ENCODE data around the gene DLG1.

The DLG1 gene

DNA sequence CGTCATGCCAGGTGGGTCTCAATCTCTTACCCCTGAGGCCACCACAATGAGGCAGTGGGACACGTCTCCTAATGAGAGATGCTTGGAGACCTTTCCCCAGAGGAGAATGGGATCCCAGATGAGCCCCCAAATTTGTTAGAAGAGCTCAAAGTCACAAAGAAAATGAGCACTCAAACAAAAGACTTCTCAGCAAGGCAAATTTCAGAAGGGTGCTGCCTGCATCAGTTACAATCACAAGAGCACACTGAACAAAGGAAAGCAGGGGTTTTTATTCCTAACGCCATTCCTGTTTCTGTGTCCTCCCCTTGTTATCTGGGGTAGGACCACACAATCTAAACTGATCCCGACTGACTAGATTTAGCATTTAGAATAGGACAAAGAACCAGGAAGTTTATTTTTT lies 50.1 kb downstream of the DLG1 start:
- peaks cover 89% of the 10 kb centered on the region for H3K9me3 ChIP-seq (ENCODE audit: insufficient read depth, low read length)
- no peak for DNase-seq (ENCODE audit: low read depth, low spot score)
- no peaks in the 10 kb centered on the region for H3K4me1 ChIP-seq (ENCODE audit: insufficient read depth, insufficient read length)
- no peak overlapping the region for H3K4me3 ChIP-seq (ENCODE audit: insufficient read length, low read depth)
- peaks cover 48% of the 10 kb centered on the region for H3K36me3 ChIP-seq (ENCODE audit: insufficient read depth, insufficient read length, low read length)
- TF ChIP-seq SUZ12 (IDR thresholded peaks at IDR 0.05; ENCODE audit: extremely low read depth, insufficient read depth, insufficient read length) = no peak
- TF ChIP-seq ZNF274 (IDR thresholded peaks at IDR 0.05; ENCODE audit: low read depth, low read length) = no peak
- TF ChIP-seq YY1 (IDR thresholded peaks at IDR 0.05; ENCODE audit: insufficient read depth, insufficient read length) = no peak
- H3K27me3 ChIP-seq (ENCODE audit: insufficient read depth, insufficient read length) = no peaks in the 10 kb centered on the region
- H3K9ac ChIP-seq (ENCODE audit: insufficient read length, low read depth) = no peak overlapping the region

DNA sequence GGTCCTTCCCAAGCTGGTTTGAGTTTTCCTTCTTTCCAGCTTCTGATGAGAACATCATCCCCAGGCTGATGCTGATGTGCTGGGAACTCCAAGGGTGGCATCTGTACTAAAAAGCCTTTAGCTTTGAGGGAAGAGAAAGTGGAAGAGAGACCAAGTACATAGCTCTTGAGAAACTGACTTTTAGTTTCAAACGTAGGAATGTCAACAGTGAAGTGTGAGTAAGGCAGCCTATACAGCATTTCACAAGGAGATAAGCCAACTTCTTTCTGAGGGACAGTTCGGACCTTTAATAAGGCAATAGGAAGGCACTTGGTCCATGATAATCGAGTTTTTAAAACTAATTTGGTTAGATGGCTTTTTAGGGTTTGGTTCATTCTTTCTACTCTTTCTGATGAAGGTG lies 53.7 kb downstream of the DLG1 start:
- no peak overlapping the region for H3K4me3 ChIP-seq (ENCODE audit: insufficient read length, low read depth)
- DNase-seq (ENCODE audit: low read depth, low spot score) = no peak
- H3K4me1 ChIP-seq (ENCODE audit: insufficient read depth, insufficient read length) = no peaks in the 10 kb centered on the region
- TF ChIP-seq YY1 (IDR thresholded peaks at IDR 0.05; ENCODE audit: insufficient read depth, insufficient read length) (no peak), SUZ12 (IDR thresholded peaks at IDR 0.05; ENCODE audit: extremely low read depth, insufficient read depth, insufficient read length) (no peak), ZNF274 (IDR thresholded peaks at IDR 0.05; ENCODE audit: low read depth, low read length) (no peak)
- no peak overlapping the region for H3K9ac ChIP-seq (ENCODE audit: insufficient read length, low read depth)
- H3K36me3 ChIP-seq (ENCODE audit: insufficient read depth, insufficient read length, low read length) = peaks cover 39% of the 10 kb centered on the region
- no peaks in the 10 kb centered on the region for H3K27me3 ChIP-seq (ENCODE audit: insufficient read depth, insufficient read length)
- H3K9me3 ChIP-seq (ENCODE audit: insufficient read depth, low read length) = peaks cover 95% of the 10 kb centered on the region

DNA sequence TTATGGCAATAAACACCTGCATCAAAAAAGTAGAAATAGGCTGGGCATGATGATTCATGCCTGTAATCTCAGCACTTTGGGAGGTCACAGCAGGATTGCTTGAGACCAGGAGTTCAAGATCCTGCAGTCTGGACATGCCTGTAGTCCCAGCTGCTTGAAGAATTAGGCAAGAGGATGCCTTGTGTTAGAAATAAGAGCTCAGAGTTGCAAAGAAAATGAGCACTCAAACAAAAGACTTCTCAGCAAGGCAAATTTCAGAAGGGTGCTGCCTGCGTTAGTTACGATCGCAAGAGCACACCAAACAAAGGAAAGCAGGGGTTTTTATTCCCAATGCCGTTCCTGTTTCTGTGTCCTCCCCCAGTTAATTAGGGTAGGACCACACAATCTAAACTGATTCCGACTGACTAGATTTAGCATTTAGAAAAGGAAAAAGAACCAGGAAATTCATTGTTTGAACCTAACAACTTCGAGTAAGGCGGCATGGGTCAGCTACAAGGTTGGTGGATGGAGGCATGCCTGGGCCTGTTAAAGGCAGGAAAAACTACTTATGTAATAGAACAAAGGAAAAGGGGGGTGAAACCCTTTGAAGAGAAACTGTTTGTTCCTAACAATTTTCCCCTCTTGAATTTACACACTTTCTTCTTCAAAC lies 55.5 kb downstream of the DLG1 start:
- H3K4me3 ChIP-seq (ENCODE audit: insufficient read length, low read depth) = no peak overlapping the region
- H3K9ac ChIP-seq (ENCODE audit: insufficient read length, low read depth) = no peak overlapping the region
- TF ChIP-seq ZNF274 (IDR thresholded peaks at IDR 0.05; ENCODE audit: low read depth, low read length) (no peak), SUZ12 (IDR thresholded peaks at IDR 0.05; ENCODE audit: extremely low read depth, insufficient read depth, insufficient read length) (no peak), YY1 (IDR thresholded peaks at IDR 0.05; ENCODE audit: insufficient read depth, insufficient read length) (no peak)
- no peaks in the 10 kb centered on the region for H3K4me1 ChIP-seq (ENCODE audit: insufficient read depth, insufficient read length)
- H3K36me3 ChIP-seq (ENCODE audit: insufficient read depth, insufficient read length, low read length) = peaks cover 31% of the 10 kb centered on the region
- H3K9me3 ChIP-seq (ENCODE audit: insufficient read depth, low read length) = peaks cover 77% of the 10 kb centered on the region
- H3K27me3 ChIP-seq (ENCODE audit: insufficient read depth, insufficient read length) = no peaks in the 10 kb centered on the region
- DNase-seq (ENCODE audit: low read depth, low spot score) = no peak

DNA sequence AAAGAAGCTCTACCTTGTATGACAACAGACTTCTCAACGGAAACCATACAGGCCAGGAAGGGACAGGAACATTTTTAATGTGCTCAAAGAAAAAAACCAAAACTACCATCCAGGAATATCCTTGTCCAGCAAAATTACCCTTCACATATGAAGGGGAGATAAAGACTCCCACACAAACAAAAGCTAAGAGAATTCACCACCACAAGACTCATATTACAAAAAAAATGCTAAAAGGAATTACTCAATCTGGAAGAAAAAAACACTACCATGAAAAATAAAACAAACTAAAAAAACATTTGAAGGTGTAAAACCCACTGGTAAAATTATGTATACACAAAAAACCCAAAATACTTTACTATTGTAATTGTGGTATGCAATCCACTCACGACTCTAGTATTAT lies 57.2 kb downstream of the DLG1 start:
- H3K4me3 ChIP-seq (ENCODE audit: insufficient read length, low read depth) = no peak overlapping the region
- H3K9me3 ChIP-seq (ENCODE audit: insufficient read depth, low read length) = peaks cover 64% of the 10 kb centered on the region
- DNase-seq (ENCODE audit: low read depth, low spot score) = no peak
- H3K4me1 ChIP-seq (ENCODE audit: insufficient read depth, insufficient read length) = no peaks in the 10 kb centered on the region
- H3K9ac ChIP-seq (ENCODE audit: insufficient read length, low read depth) = no peak overlapping the region
- H3K36me3 ChIP-seq (ENCODE audit: insufficient read depth, insufficient read length, low read length) = peaks cover 21% of the 10 kb centered on the region
- TF ChIP-seq SUZ12 (IDR thresholded peaks at IDR 0.05; ENCODE audit: extremely low read depth, insufficient read depth, insufficient read length) = no peak
- TF ChIP-seq ZNF274 (IDR thresholded peaks at IDR 0.05; ENCODE audit: low read depth, low read length) = no peak
- no peak for TF ChIP-seq YY1 (IDR thresholded peaks at IDR 0.05; ENCODE audit: insufficient read depth, insufficient read length)
- H3K27me3 ChIP-seq (ENCODE audit: insufficient read depth, insufficient read length) = no peaks in the 10 kb centered on the region

DNA sequence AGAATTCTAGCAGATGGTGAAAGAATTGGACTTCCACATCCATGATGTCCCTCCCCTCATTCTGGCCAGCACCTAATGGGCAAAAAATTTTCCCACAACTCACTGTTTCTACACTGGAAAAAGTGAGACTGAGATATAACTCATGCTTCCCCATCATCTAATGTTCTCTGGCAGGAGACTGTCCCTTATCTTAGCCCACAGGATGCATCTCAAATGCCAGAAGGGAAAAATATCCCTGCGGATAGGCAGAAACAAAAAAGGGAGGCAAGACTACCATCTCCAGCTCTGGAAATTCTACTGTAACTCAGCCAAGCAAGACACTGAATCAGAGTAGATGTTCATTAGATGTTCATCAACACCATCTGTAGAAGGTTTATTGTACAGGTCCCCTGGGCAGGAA lies 58.6 kb downstream of the DLG1 start:
- peaks cover 22% of the 10 kb centered on the region for H3K36me3 ChIP-seq (ENCODE audit: insufficient read depth, insufficient read length, low read length)
- no peak overlapping the region for H3K4me3 ChIP-seq (ENCODE audit: insufficient read length, low read depth)
- H3K9me3 ChIP-seq (ENCODE audit: insufficient read depth, low read length) = peaks cover 51% of the 10 kb centered on the region
- no peak for DNase-seq (ENCODE audit: low read depth, low spot score)
- TF ChIP-seq ZNF274 (IDR thresholded peaks at IDR 0.05; ENCODE audit: low read depth, low read length) = no peak
- no peak for TF ChIP-seq YY1 (IDR thresholded peaks at IDR 0.05; ENCODE audit: insufficient read depth, insufficient read length)
- H3K27me3 ChIP-seq (ENCODE audit: insufficient read depth, insufficient read length) = no peaks in the 10 kb centered on the region
- H3K9ac ChIP-seq (ENCODE audit: insufficient read length, low read depth) = no peak overlapping the region
- no peaks in the 10 kb centered on the region for H3K4me1 ChIP-seq (ENCODE audit: insufficient read depth, insufficient read length)

DNA sequence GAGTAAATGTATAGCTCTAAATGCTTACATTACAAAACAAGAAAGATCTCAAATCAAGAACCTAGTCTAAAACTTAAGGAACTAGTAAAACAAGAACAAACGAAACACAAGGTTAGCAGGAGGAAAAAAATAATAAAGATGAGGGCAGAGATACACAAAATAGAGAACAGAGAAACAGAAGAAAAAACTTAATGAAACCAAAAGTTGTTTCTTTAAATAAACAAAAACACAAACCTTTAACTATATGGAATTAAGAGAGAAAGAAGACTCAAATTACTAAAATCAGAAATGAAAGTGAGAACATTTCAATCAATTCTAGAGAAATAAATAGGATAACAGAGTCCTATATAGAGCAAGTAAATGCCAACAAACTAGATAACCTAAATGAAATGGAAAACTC lies 59.6 kb downstream of the DLG1 start:
- DNase-seq (ENCODE audit: low read depth, low spot score) = no peak
- no peak overlapping the region for H3K4me3 ChIP-seq (ENCODE audit: insufficient read length, low read depth)
- peaks cover 12% of the 10 kb centered on the region for H3K36me3 ChIP-seq (ENCODE audit: insufficient read depth, insufficient read length, low read length)

DNA sequence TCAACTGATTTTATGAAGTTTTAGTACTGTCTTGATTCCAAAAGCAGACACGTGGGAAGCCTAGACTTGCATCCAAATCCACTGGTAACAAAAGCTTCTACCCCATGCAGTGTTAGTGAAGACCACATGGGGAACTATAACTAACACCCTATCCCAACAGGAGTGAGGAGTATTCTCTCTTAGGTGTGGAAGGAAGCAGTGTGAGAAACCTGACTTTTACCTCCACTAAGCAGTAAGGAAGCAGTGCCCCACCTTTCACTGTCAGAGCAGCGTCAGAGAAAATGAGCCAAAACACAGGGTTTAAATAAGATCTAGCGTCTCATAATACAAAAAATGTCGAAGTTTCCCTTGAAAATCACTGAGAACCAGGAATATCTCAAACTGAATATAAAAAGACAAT lies 60.5 kb downstream of the DLG1 start:
- H3K4me3 ChIP-seq (ENCODE audit: insufficient read length, low read depth) = no peak overlapping the region
- peaks cover 10% of the 10 kb centered on the region for H3K36me3 ChIP-seq (ENCODE audit: insufficient read depth, insufficient read length, low read length)
- TF ChIP-seq ZNF274 (IDR thresholded peaks at IDR 0.05; ENCODE audit: low read depth, low read length) (no peak), SUZ12 (IDR thresholded peaks at IDR 0.05; ENCODE audit: extremely low read depth, insufficient read depth, insufficient read length) (no peak), YY1 (IDR thresholded peaks at IDR 0.05; ENCODE audit: insufficient read depth, insufficient read length) (no peak)
- no peaks in the 10 kb centered on the region for H3K27me3 ChIP-seq (ENCODE audit: insufficient read depth, insufficient read length)
- DNase-seq (ENCODE audit: low read depth, low spot score) = no peak
- peaks cover 31% of the 10 kb centered on the region for H3K9me3 ChIP-seq (ENCODE audit: insufficient read depth, low read length)
- no peaks in the 10 kb centered on the region for H3K4me1 ChIP-seq (ENCODE audit: insufficient read depth, insufficient read length)
- no peak overlapping the region for H3K9ac ChIP-seq (ENCODE audit: insufficient read length, low read depth)

More for the DNA sequence above, 59.6 kb downstream of the DLG1 start:
- TF ChIP-seq SUZ12 (IDR thresholded peaks at IDR 0.05; ENCODE audit: extremely low read depth, insufficient read depth, insufficient read length) (no peak), YY1 (IDR thresholded peaks at IDR 0.05; ENCODE audit: insufficient read depth, insufficient read length) (no peak), ZNF274 (IDR thresholded peaks at IDR 0.05; ENCODE audit: low read depth, low read length) (no peak)
- peaks cover 41% of the 10 kb centered on the region for H3K9me3 ChIP-seq (ENCODE audit: insufficient read depth, low read length)
- H3K4me1 ChIP-seq (ENCODE audit: insufficient read depth, insufficient read length) = no peaks in the 10 kb centered on the region
- no peaks in the 10 kb centered on the region for H3K27me3 ChIP-seq (ENCODE audit: insufficient read depth, insufficient read length)
- no peak overlapping the region for H3K9ac ChIP-seq (ENCODE audit: insufficient read length, low read depth)
